Right kidney (tissue), 9 donors: Measurements from ENCODE around the gene NEK1.

ENCODE experiments used
- DNase-seq: peaks from one replicate; pipeline ENCODE4 v3.0.0-alpha.2; 2016
- long read RNA-seq, 8 donors: transcript quantifications; one replicate each; lab custom pipeline, GENCODE V29; 2026

Gene NEK1, protein sequence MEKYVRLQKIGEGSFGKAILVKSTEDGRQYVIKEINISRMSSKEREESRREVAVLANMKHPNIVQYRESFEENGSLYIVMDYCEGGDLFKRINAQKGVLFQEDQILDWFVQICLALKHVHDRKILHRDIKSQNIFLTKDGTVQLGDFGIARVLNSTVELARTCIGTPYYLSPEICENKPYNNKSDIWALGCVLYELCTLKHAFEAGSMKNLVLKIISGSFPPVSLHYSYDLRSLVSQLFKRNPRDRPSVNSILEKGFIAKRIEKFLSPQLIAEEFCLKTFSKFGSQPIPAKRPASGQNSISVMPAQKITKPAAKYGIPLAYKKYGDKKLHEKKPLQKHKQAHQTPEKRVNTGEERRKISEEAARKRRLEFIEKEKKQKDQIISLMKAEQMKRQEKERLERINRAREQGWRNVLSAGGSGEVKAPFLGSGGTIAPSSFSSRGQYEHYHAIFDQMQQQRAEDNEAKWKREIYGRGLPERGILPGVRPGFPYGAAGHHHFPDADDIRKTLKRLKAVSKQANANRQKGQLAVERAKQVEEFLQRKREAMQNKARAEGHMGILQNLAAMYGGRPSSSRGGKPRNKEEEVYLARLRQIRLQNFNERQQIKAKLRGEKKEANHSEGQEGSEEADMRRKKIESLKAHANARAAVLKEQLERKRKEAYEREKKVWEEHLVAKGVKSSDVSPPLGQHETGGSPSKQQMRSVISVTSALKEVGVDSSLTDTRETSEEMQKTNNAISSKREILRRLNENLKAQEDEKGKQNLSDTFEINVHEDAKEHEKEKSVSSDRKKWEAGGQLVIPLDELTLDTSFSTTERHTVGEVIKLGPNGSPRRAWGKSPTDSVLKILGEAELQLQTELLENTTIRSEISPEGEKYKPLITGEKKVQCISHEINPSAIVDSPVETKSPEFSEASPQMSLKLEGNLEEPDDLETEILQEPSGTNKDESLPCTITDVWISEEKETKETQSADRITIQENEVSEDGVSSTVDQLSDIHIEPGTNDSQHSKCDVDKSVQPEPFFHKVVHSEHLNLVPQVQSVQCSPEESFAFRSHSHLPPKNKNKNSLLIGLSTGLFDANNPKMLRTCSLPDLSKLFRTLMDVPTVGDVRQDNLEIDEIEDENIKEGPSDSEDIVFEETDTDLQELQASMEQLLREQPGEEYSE (N-terminal part only)
- long read RNA-seq, donor 1 = 0 reads
- long read RNA-seq, donor 2 = 0 reads
- long read RNA-seq, donor 3 = 0 reads
- long read RNA-seq, donor 4, partial matches to known transcripts = 0 of 1 reads
- long read RNA-seq, donor 4, other reads (novel, unspliced or antisense) = 0 of 1 reads
- long read RNA-seq, donor 5, full-length matches to known transcripts = 2 of 13 reads
- long read RNA-seq, donor 5, partial matches to known transcripts = 11 of 13 reads
- long read RNA-seq, donor 5, other reads (novel, unspliced or antisense) = 0 of 13 reads
- long read RNA-seq, donor 6 = 0 reads
- long read RNA-seq, donor 7 = 0 reads
- long read RNA-seq, donor 8 = 0 reads

GRCh38 chr4:169611991-169612870 is at the start of gene NEK1:
Gene NEK1, minus strand, starts transcription at chr4:169612583. Its CDS starts 9,953 bp downstream, at chr4:169602630.
- DNase-seq = peak; percentile 96

DNA sequence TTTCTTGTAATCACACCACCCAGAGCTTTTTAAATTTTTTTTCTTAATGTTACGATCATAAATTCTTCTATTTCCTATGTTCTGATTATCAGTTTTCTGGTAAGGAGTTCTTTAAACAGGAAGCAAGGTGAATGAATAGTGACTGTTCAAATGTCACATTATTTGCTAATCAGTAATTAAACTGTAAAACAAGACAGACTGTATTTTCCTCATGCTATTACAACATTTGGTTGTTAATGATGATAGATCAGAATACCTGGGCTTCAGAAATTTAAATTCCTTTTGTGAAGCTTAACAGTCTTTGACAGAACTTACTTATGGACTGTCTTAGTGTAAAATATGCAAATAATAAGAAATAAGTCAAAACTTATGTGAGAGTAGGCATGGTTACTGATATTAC is 49.4 kb upstream of the NEK1 start:
- DNase-seq = no peak

DNA sequence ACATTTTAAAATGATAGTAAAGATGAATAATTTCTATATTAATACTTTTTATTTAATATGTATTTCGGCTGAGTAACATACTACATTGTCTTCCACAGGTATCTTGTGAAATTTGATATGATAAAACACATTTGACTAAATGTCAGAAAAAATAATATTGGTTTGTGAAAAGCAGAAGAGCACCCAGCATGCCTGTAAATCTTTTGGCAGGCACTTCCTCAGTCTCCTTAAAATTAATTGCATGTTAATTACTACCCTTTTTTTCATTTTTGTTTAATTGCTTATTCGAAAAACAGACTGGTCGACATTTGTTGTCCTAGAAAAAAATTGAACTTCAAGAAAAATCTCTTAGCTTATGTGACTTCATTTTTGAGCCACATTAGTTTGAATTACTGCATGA is 48.5 kb upstream of the NEK1 start:
- no peak for DNase-seq

- DNase-seq = peak; percentile 79
These were observed 47.6 kb upstream of the NEK1 start for GRCh38 chr4:169659716-169660670.

GRCh38 chr4:169658975-169659715 is 46.8 kb upstream of the NEK1 start:
- no peak for DNase-seq

DNA sequence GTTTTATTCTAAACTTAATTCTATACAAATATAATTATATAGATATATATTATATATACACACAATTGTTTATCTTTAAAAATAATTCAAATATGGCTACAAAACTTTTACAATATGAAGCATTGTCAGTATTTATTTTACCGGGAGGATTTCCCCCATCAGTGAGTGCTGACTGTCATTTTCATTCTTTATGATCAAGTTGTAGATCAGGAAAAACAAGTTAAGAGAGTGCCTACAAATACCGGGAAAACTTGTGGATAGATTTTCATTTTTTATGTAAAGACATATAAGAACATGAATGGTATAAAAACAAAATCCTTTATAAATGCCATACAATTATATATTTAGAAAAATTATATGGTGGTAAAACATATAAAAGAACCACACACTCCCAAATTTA is 45.8 kb upstream of the NEK1 start:
- no peak for DNase-seq

DNA sequence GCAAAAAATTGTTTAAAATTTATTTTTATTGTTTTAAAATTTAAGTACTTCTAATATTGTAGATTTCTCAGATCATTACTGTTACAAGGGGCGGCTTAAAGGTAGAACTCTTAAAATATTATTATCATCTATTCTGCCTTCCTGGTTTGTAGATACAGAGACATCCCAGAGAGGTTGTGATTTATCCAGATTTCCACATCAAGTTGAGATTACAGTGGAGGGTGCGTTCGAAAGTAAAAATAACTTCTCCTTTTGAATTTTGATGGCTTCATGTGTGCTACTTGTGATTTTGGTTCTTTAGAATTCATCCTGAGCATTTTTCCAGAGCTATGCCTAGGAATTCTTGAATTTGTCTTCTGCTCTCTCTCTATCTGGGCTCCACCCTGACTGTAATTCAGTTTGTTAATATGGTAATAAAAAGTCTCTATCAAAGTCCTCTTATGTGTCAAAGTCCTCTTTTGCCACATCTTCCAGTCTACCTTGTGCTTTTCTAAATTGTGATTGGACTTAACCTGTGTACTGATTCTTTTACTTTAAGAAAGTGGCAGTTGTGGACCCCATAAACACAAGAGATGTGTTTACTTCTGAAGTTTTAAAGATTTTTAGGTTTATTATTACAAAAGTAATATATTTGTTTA is 45.2 kb upstream of the NEK1 start:
- DNase-seq = no peak

- no peak for DNase-seq
These were observed 43.0 kb upstream of the NEK1 start for GRCh38 chr4:169655401-169655800.

GRCh38 chr4:169652535-169652934 is 40.2 kb upstream of the NEK1 start:
- no peak for DNase-seq

GRCh38 chr4:169650227-169650936 is 38.0 kb upstream of the NEK1 start:
- DNase-seq = no peak

DNA sequence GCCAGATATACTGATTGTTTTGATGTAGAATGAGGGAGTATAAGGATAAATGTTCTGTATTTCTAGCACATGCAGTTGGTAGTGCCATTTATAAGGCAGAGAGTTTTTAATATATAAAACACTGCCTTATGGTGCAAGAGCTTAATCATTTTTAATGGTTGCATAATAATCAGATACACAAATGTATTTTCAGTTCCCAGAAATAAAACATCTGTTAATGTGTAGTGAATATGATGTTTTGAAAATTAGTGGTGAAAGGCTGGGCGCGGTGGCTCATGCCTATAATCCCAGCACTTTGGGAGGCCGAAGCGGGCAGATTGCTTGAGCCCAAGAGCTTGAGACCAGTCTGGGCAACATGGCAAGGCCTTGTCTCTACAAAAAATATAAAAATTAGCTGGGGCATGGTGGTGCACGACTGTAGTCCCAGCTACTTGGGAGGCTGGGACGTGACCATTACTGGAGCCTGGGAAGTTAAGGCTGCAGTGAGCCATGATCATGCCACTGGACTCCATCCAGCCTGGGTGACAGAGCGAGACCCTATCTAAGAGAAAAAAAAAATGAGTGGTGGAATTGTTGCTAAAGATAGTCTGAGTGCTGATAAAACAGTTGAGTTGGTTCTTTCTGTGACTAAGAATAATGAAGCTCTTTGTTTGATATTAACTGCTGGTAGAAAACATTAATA is 37.3 kb upstream of the NEK1 start:
- DNase-seq = no peak

GRCh38 chr4:169645627-169646026 is 33.2 kb upstream of the NEK1 start:
- no peak for DNase-seq

DNA sequence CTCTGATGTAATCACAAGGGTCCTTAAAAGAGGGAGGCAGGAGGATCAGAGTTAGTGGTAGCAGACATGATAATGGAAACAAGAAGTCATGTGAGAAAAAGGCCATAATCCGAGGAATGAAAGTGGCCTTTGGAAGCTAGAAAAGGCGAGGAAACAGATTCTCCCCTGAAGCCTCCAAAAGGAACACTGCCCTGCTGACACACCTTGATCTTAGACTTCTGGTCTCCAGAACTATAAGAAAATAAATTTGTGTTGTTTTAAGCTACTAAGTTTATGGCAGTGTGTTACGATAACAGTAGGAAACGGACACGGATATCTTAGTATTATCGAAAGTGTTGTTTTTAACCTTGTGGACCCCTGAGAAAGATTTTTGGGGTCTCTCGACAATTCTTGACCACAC is 32.4 kb upstream of the NEK1 start:
- DNase-seq = no peak

DNA sequence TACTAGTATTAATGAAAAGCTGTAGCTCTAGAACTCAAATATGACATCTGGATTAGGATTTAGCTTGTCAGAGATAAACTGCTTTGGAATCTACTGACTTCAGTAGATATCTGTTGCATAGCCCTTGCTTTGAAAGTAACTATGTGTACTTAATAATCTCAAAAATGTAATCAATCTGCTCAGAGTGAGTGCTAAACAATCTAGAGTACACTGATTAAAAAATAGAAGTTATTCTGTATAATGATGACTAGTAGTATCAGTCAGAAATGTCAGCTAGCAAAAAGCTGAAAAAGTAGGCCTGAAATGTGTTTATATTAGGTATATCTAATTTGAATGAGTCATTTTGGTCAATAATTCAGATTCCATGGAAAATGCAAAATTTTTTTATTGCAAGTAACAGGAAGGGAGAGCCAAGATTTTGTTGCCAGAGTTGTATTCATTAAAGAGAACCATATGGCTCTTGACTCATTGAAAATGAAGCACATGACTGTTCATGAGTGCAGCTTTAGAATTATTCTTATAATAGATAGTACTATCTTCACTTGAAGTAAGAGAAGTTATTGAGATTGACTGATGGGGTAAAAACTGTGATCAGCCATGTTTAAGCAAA is 28.0 kb upstream of the NEK1 start:
- DNase-seq = no peak

- no peak for DNase-seq
These were observed 22.6 kb upstream of the NEK1 start for GRCh38 chr4:169634975-169635374.

GRCh38 chr4:169632896-169633295 is 20.5 kb upstream of the NEK1 start:
- DNase-seq = no peak

- DNase-seq = no peak
These were observed 17.7 kb upstream of the NEK1 start for GRCh38 chr4:169630069-169630468.
